H1 (cell line): ENCODE data around the gene TNIK. TPM values are rescaled to one million over a fixed set of nuclear protein-coding genes. Genes with fewer than 3 reads are reported as not detected.

Experiments
- BCL11A ChIP-seq, 2 experiments: IDR thresholded peaks; one replicate each; pipeline ENCODE4 v1.6.1; 2011; ENCODE audit warnings: low read depth in 2 of 2, low read length in 2 of 2, mild to moderate bottlenecking in 2 of 2
- CBX5 ChIP-seq: fragments of 300-800, 300-1000 bp; sonication (generic); IDR thresholded peaks from 2 replicates; pipeline ENCODE4 v1.7.1; 2016; ENCODE audit warnings: antibody characterized with exemption, low read length, low read depth
- EP300 ChIP-seq, 2 experiments: IDR thresholded peaks; 1 replicate in 1 of 2; 2 replicates in 1 of 2; pipeline ENCODE4 v1.6.1; 2011 to 2012; ENCODE audit warnings: low read depth in 2 of 2, low read length in 2 of 2, mild to moderate bottlenecking in 2 of 2, borderline replicate concordance in 1 of 2, inconsistent platforms in 1 of 2, moderate library complexity in 1 of 2
- EZH2 ChIP-seq: fragments of 200-600 bp; sonication (generic); IDR thresholded peaks from 2 replicates; pipeline ENCODE4 v1.7.1; 2012; ENCODE audit warnings: low read depth, mild to moderate bottlenecking, moderate library complexity, low read length, inconsistent platforms; ENCODE audit not compliant: severe bottlenecking
- POU5F1 ChIP-seq: IDR thresholded peaks from 2 replicates; pipeline ENCODE4 v1.6.1; 2011; ENCODE audit warnings: low read depth, mild to moderate bottlenecking, low read length, moderate library complexity
- SIN3A ChIP-seq, 2 experiments: IDR thresholded peaks in 1 of 2; conservative IDR thresholded peaks in 1 of 2; 2 replicates each; pipeline ENCODE4 v1.6.1; 2011 to 2012; ENCODE audit warnings: low read length in 2 of 2, improper control_type of control experiment in 1 of 2, low read depth in 1 of 2, mild to moderate bottlenecking in 1 of 2
- ZNF274 ChIP-seq: IDR thresholded peaks from 2 replicates; pipeline ENCODE4 v1.7.0; 2012; ENCODE audit warnings: low read length, borderline replicate concordance; ENCODE audit errors: extremely low read depth
- polyA plus RNA-seq, 7 experiments: library from polyadenylated mRNA; depleted of rRNA in 3 of 7; stranded (reverse) in 5 of 7; unstranded in 2 of 7; fragments of >200 nt in 5 of 7; fragments of 200-250 nt in 2 of 7; gene quantifications; 1 replicate in 5 of 7; 2 replicates in 1 of 7; 4 replicates in 1 of 7; pipeline versions ENCODE4 v1.2.1 to v1.2.3, GENCODE V29; 2011 to 2013; ENCODE audit warnings: missing spikeins in 2 of 7, mixed read lengths in 2 of 7
- total RNA-seq: library from RNA; stranded (reverse); fragmentation: NEBNext Ultra II Directional; extraction: Animal tissue kit (Norgen Biotek cat#: 25700); gene quantifications from 2 replicates; pipeline ENCODE4 v1.2.1, GENCODE V29; 2021
- TF ChIP-seq, protein P1 (sequence below): fragments of 300-600 bp; sonication (generic); IDR thresholded peaks from 2 replicates; pipeline ENCODE4 v1.7.1; 2012; ENCODE audit warnings: low read length, moderate library complexity, mild to moderate bottlenecking, inconsistent platforms; ENCODE audit not compliant: insufficient replicate concordance
- TF ChIP-seq, protein P2 (sequence below), 3 experiments: IDR thresholded peaks; 1 replicate in 2 of 3; 2 replicates in 1 of 3; pipeline versions ENCODE4 v1.5.1 to v1.6.1; 2011; ENCODE audit warnings: low read length in 3 of 3, mild to moderate bottlenecking in 3 of 3, inconsistent platforms in 2 of 3, low read depth in 1 of 3, moderate library complexity in 1 of 3; ENCODE audit not compliant: insufficient read depth in 1 of 3; ENCODE audit errors: control extremely low read depth in 1 of 3

The TNIK gene
- total and polyA plus RNA-seq, 2 of the 8 experiments (the other 6 are each of a cell fraction or from before 2014, with no cell fraction given), result 7.4 to 42.0 TPM

DNA sequence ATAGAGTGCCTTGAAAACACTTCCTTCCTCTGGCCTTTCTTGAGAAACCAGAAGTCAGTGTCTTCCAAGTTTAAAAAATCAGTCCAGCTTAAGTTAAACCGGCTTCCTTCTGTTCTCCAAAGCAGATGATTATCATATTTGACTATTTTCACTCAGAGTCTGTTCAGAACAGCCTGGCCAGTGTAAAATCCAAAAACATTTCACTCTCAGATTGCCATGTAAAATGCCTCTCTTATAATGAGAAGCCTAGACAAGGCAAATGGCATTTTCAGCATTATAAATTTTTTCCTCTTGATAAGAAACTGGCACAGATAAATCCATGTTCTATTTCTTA lies 193.5 kb downstream of the TNIK start (continued):
- TF ChIP-seq, protein P1, sequence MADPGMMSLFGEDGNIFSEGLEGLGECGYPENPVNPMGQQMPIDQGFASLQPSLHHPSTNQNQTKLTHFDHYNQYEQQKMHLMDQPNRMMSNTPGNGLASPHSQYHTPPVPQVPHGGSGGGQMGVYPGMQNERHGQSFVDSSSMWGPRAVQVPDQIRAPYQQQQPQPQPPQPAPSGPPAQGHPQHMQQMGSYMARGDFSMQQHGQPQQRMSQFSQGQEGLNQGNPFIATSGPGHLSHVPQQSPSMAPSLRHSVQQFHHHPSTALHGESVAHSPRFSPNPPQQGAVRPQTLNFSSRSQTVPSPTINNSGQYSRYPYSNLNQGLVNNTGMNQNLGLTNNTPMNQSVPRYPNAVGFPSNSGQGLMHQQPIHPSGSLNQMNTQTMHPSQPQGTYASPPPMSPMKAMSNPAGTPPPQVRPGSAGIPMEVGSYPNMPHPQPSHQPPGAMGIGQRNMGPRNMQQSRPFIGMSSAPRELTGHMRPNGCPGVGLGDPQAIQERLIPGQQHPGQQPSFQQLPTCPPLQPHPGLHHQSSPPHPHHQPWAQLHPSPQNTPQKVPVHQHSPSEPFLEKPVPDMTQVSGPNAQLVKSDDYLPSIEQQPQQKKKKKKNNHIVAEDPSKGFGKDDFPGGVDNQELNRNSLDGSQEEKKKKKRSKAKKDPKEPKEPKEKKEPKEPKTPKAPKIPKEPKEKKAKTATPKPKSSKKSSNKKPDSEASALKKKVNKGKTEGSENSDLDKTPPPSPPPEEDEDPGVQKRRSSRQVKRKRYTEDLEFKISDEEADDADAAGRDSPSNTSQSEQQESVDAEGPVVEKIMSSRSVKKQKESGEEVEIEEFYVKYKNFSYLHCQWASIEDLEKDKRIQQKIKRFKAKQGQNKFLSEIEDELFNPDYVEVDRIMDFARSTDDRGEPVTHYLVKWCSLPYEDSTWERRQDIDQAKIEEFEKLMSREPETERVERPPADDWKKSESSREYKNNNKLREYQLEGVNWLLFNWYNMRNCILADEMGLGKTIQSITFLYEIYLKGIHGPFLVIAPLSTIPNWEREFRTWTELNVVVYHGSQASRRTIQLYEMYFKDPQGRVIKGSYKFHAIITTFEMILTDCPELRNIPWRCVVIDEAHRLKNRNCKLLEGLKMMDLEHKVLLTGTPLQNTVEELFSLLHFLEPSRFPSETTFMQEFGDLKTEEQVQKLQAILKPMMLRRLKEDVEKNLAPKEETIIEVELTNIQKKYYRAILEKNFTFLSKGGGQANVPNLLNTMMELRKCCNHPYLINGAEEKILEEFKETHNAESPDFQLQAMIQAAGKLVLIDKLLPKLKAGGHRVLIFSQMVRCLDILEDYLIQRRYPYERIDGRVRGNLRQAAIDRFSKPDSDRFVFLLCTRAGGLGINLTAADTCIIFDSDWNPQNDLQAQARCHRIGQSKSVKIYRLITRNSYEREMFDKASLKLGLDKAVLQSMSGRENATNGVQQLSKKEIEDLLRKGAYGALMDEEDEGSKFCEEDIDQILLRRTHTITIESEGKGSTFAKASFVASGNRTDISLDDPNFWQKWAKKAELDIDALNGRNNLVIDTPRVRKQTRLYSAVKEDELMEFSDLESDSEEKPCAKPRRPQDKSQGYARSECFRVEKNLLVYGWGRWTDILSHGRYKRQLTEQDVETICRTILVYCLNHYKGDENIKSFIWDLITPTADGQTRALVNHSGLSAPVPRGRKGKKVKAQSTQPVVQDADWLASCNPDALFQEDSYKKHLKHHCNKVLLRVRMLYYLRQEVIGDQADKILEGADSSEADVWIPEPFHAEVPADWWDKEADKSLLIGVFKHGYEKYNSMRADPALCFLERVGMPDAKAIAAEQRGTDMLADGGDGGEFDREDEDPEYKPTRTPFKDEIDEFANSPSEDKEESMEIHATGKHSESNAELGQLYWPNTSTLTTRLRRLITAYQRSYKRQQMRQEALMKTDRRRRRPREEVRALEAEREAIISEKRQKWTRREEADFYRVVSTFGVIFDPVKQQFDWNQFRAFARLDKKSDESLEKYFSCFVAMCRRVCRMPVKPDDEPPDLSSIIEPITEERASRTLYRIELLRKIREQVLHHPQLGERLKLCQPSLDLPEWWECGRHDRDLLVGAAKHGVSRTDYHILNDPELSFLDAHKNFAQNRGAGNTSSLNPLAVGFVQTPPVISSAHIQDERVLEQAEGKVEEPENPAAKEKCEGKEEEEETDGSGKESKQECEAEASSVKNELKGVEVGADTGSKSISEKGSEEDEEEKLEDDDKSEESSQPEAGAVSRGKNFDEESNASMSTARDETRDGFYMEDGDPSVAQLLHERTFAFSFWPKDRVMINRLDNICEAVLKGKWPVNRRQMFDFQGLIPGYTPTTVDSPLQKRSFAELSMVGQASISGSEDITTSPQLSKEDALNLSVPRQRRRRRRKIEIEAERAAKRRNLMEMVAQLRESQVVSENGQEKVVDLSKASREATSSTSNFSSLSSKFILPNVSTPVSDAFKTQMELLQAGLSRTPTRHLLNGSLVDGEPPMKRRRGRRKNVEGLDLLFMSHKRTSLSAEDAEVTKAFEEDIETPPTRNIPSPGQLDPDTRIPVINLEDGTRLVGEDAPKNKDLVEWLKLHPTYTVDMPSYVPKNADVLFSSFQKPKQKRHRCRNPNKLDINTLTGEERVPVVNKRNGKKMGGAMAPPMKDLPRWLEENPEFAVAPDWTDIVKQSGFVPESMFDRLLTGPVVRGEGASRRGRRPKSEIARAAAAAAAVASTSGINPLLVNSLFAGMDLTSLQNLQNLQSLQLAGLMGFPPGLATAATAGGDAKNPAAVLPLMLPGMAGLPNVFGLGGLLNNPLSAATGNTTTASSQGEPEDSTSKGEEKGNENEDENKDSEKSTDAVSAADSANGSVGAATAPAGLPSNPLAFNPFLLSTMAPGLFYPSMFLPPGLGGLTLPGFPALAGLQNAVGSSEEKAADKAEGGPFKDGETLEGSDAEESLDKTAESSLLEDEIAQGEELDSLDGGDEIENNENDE, result no peak
- no peak for TF ChIP-seq POU5F1
- TF ChIP-seq EZH2, result no peak
- no peak for TF ChIP-seq SIN3A (conservative IDR thresholded peaks at IDR 0.05 in 1 of 2, IDR thresholded peaks at IDR 0.05 in 1 of 2; ENCODE audit: low read depth in 1 of 2, low read length in 2 of 2)
- TF ChIP-seq EP300 (IDR thresholded peaks at IDR 0.05; ENCODE audit: borderline replicate concordance in 1 of 2, low read depth in 2 of 2, low read length in 2 of 2), result no peak
- no peak for TF ChIP-seq ZNF274
- TF ChIP-seq CBX5, result no peak
- TF ChIP-seq, protein P2, sequence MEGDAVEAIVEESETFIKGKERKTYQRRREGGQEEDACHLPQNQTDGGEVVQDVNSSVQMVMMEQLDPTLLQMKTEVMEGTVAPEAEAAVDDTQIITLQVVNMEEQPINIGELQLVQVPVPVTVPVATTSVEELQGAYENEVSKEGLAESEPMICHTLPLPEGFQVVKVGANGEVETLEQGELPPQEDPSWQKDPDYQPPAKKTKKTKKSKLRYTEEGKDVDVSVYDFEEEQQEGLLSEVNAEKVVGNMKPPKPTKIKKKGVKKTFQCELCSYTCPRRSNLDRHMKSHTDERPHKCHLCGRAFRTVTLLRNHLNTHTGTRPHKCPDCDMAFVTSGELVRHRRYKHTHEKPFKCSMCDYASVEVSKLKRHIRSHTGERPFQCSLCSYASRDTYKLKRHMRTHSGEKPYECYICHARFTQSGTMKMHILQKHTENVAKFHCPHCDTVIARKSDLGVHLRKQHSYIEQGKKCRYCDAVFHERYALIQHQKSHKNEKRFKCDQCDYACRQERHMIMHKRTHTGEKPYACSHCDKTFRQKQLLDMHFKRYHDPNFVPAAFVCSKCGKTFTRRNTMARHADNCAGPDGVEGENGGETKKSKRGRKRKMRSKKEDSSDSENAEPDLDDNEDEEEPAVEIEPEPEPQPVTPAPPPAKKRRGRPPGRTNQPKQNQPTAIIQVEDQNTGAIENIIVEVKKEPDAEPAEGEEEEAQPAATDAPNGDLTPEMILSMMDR (IDR thresholded peaks at IDR 0.05; ENCODE audit: control extremely low read depth in 1 of 3, insufficient read depth in 1 of 3, low read depth in 1 of 3, low read length in 3 of 3), result no peak
- no peak for TF ChIP-seq BCL11A (IDR thresholded peaks at IDR 0.05; ENCODE audit: low read depth in 2 of 2, low read length in 2 of 2)
